NCI-H1694 treated with DMSO at 0.1 percent for 48 hours (cell line): ENCODE measurements around the gene SART3.

ENCODE experiments used
- DNase-seq: peaks from one replicate; lab custom pipeline; 2025; lab: John Stamatoyannopoulos, UW

The SART3 gene

GRCh38 chr12:108560752-108561719, at the start of gene SART3:
TSS of gene SART3 (minus strand) at chr12:108561173. CDS start at chr12:108561154, 19 bp downstream.
- peak; percentile 90 for DNase-seq

GRCh38 chr12:108610336-108610815, 49.4 kb upstream of the SART3 start:
- DNase-seq: no peak

- DNase-seq: no peak
Measured at GRCh38 chr12:108609537-108610335, 48.8 kb upstream of the SART3 start.

GRCh38 chr12:108608616-108609015, 47.6 kb upstream of the SART3 start:
- no peak for DNase-seq

GRCh38 chr12:108607981-108608600, 47.1 kb upstream of the SART3 start:
- no peak for DNase-seq

GRCh38 chr12:108606492-108606891, 45.5 kb upstream of the SART3 start:
- DNase-seq: no peak

GRCh38 chr12:108605690-108606406, 44.9 kb upstream of the SART3 start:
- DNase-seq: no peak

- DNase-seq: no peak
Measured at GRCh38 chr12:108605000-108605689, 44.2 kb upstream of the SART3 start.

- no peak for DNase-seq
Measured at GRCh38 chr12:108604208-108604941, 43.4 kb upstream of the SART3 start.

GRCh38 chr12:108603743-108604142, 42.8 kb upstream of the SART3 start:
- no peak for DNase-seq

GRCh38 chr12:108602976-108603704, 42.2 kb upstream of the SART3 start:
- no peak for DNase-seq

- DNase-seq: no peak
Measured at GRCh38 chr12:108602209-108602705, 41.3 kb upstream of the SART3 start.

GRCh38 chr12:108600702-108601007, 39.7 kb upstream of the SART3 start:
- no peak for DNase-seq

GRCh38 chr12:108599948-108600701, 39.2 kb upstream of the SART3 start:
- no peak for DNase-seq

- DNase-seq: no peak
Measured at GRCh38 chr12:108599541-108599940, 38.6 kb upstream of the SART3 start.

GRCh38 chr12:108598553-108599250, 37.7 kb upstream of the SART3 start:
- no peak for DNase-seq

GRCh38 chr12:108597559-108598471, 36.8 kb upstream of the SART3 start, which contains the start of gene TMEM119:
TSS of gene TMEM119 (minus strand) at chr12:108598084. CDS start at chr12:108592383, 5,701 bp downstream.
- DNase-seq: no peak
